Activated CD8-positive, alpha-beta T cell treated with anti-CD3 and anti-CD28 coated beads for 36 hours (primary cell): ENCODE data around the gene TSR3. TPM values are rescaled to one million over a fixed set of nuclear protein-coding genes. Genes with fewer than 3 reads are reported as not detected.
A peak's percentile ranks its signal among the peaks of the same experiment; 100 is the strongest.

Experiments
- ATAC-seq: fragments of 200-7000 bp; cut with Tn5 transposase; one replicate; pipeline ENCODE4 v1.10.0; 2021; ENCODE audit warnings: mild to moderate bottlenecking, moderate library complexity
- CTCF ChIA-PET: fragments of 350-600 bp; sonication (Branson Sonifier 250); formaldehyde crosslinking; loops from one replicate; lab custom pipeline; 2021; ENCODE audit warnings: antibody characterized with exemption; lab: Charles Lee
- POLR2A ChIA-PET: fragments of 350-600 bp; sonication (Branson Sonifier 250); formaldehyde crosslinking; loops from one replicate; lab custom pipeline; 2021; ENCODE audit warnings: antibody characterized with exemption; lab: Charles Lee
- DNase-seq: peaks from one replicate; pipeline ENCODE4 v3.0.0-alpha.2; 2020
- H3K27ac Mint-ChIP-seq: one replicate; pipeline ENCODE4 v1.8.0; 2021; ENCODE audit warnings: mild to moderate bottlenecking, mixed read lengths
- H3K27me3 Mint-ChIP-seq: one replicate; pipeline ENCODE4 v1.8.0; 2021; ENCODE audit warnings: mixed read lengths
- H3K36me3 Mint-ChIP-seq: one replicate; pipeline ENCODE4 v1.8.0; 2021; ENCODE audit warnings: low read depth, mixed read lengths
- H3K4me1 Mint-ChIP-seq: one replicate; pipeline ENCODE4 v1.8.0; 2021; ENCODE audit warnings: low read depth, mixed read lengths
- H3K4me3 Mint-ChIP-seq: one replicate; pipeline ENCODE4 v1.8.0; 2021; ENCODE audit warnings: mild to moderate bottlenecking, moderate library complexity, mixed read lengths
- H3K9me3 Mint-ChIP-seq: one replicate; pipeline ENCODE4 v1.8.0; 2021; ENCODE audit warnings: mixed read lengths
- CTCF ChIP-seq: fragments of 200-600 bp; IDR thresholded peaks from one replicate; pipeline ENCODE4 v1.8.0; 2022; ENCODE audit warnings: antibody characterized with exemption, mild to moderate bottlenecking
- intact Hi-C: fragments of 100-400 bp; cut with micrococcal nuclease; formaldehyde crosslinking; loops from one replicate; pipeline ENCODE4 v1.10.0; 2022
- total RNA-seq, 2 experiments: library from RNA; stranded (reverse); gene quantifications; one replicate each; pipeline ENCODE4 v1.2.3, GENCODE V29; 2021

TSR3 gene
- total RNA-seq, 2 experiments from 2014 or later = 54.7 to 57.4 TPM

GRCh38 chr16:1308036-1308976, 43.4 kb downstream of the TSR3 start:
- Mint-ChIP-seq H3K36me3 (peaks cover 19% of the 10 kb centered on the region), H3K27me3 (no peaks in the 10 kb centered on the region), H3K4me1 (peaks cover 48% of the 10 kb centered on the region), H3K27ac (peak overlapping the region; percentile 89), H3K9me3 (no peaks in the 10 kb centered on the region), H3K4me3 (peak overlapping the region; percentile 78)
- intact Hi-C loops = no loop called here
- POLR2A ChIA-PET = interaction anchor here (0.6 to 1.6 kb wide), 7 partner anchors 18 to 476 kb away, joined by 3 to 5 read pairs (median 3); partner anchors contain the start of gene UQCC4
- DNase-seq (no peak), ATAC-seq (peak; percentile 22)
- CTCF ChIA-PET = interaction anchor here (1.0 kb wide), 1 partner anchor 21 kb away, joined by 4 read pairs; no protein-coding TSS in a partner anchor
- TF ChIP-seq CTCF = no peak

- Mint-ChIP-seq H3K27ac (peak overlapping the region; percentile 83), H3K9me3 (no peaks in the 10 kb centered on the region), H3K4me1 (peaks cover 46% of the 10 kb centered on the region), H3K27me3 (no peaks in the 10 kb centered on the region), H3K36me3 (peaks cover 13% of the 10 kb centered on the region), H3K4me3 (no peak overlapping the region)
- intact Hi-C loops = no loop called here
- no peak for TF ChIP-seq CTCF
- ATAC-seq (no peak), DNase-seq (no peak)
- CTCF ChIA-PET = no interaction called here
- POLR2A ChIA-PET = no interaction called here
These were observed 45.3 kb downstream of the TSR3 start for GRCh38 chr16:1306334-1306733.

GRCh38 chr16:1305823-1306222, 45.9 kb downstream of the TSR3 start:
- no peaks in the 10 kb centered on the region for H3K9me3 Mint-ChIP-seq
- CTCF ChIA-PET = no interaction called here
- no peak overlapping the region for H3K4me3 Mint-ChIP-seq
- peak overlapping the region; percentile 83 for H3K27ac Mint-ChIP-seq
- H3K4me1 Mint-ChIP-seq = peaks cover 42% of the 10 kb centered on the region
- POLR2A ChIA-PET = interaction anchor here (0.8 kb wide), 1 partner anchor 11 kb away, joined by 4 read pairs; no protein-coding TSS in a partner anchor
- intact Hi-C loops = no loop called here
- ATAC-seq = no peak
- peaks cover 9% of the 10 kb centered on the region for H3K36me3 Mint-ChIP-seq
- no peak for TF ChIP-seq CTCF
- peak; percentile 53 for DNase-seq
- H3K27me3 Mint-ChIP-seq = no peaks in the 10 kb centered on the region

GRCh38 chr16:1301562-1301961, 50.1 kb downstream of the TSR3 start:
- intact Hi-C loops = no loop called here
- POLR2A ChIA-PET = no interaction called here
- peaks cover 34% of the 10 kb centered on the region for H3K4me1 Mint-ChIP-seq
- H3K27me3 Mint-ChIP-seq = peaks cover 4% of the 10 kb centered on the region
- H3K4me3 Mint-ChIP-seq = no peak overlapping the region
- H3K36me3 Mint-ChIP-seq = no peaks in the 10 kb centered on the region
- ATAC-seq = no peak
- H3K27ac Mint-ChIP-seq = no peak overlapping the region
- CTCF ChIA-PET = interaction anchor here (0.6 to 2.3 kb wide), 8 partner anchors 9 to 111 kb away, joined by 3 to 7 read pairs (median 4); no protein-coding TSS in a partner anchor
- no peak for DNase-seq
- TF ChIP-seq CTCF = no peak
- H3K9me3 Mint-ChIP-seq = no peaks in the 10 kb centered on the region
